Anterior cingulate cortex (tissue), 58 donors: ENCODE measurements around the gene IL3.
"Not testable (repeated sequence)": the region's sequence is repeated elsewhere in the genome, so short reads cannot be mapped to it uniquely, and the experiment has no call there.

Experiments
- DNase-seq, 58 donors: peaks; one replicate each; lab custom pipeline; 2025; lab: John Stamatoyannopoulos, UW

IL3 gene

DNA sequence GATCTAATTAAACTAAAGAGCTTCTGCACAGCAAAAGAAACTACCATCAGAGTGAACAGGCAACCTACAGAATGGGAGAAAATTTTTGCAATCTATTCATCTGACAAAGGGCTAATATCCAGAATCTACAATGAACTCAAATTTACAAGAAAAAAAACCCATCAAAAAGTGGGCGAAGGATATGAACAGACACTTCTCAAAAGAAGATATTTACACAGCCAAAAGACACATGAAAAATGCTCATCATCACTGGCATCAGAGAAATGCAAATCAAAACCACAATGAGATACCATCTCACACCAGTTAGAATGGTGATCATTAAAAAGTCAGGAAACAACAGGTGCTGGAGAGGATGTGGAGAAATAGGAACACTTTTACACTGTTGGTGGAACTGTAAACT, 48.0 kb downstream of the IL3 start:
- DNase-seq = not testable (repeated sequence)

DNA sequence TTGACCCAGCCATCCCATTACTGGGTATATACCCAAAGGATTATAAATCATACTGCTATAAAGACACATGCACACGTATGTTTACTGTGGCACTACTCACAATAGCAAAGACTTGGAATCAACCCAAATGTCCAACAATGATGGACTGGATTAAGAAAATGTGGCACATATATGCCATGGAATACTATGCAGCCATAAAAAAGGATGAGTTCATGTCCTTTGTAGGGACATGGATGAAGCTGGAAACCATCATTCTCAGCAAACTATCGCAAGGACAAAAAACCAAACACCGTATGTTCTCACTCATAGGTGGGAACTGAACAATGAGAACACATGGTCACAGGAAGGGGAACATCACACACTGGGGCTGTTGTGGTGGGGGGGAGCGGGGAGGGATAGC, 48.5 kb downstream of the IL3 start:
- not testable (repeated sequence) for DNase-seq

- no peak for DNase-seq
These were observed 49.1 kb downstream of the IL3 start for GRCh38 chr5:132109494-132110053.

GRCh38 chr5:132110195-132110594, 49.7 kb downstream of the IL3 start:
- no peak for DNase-seq

GRCh38 chr5:132110930-132111329, 50.5 kb downstream of the IL3 start:
- DNase-seq = no peak

DNA sequence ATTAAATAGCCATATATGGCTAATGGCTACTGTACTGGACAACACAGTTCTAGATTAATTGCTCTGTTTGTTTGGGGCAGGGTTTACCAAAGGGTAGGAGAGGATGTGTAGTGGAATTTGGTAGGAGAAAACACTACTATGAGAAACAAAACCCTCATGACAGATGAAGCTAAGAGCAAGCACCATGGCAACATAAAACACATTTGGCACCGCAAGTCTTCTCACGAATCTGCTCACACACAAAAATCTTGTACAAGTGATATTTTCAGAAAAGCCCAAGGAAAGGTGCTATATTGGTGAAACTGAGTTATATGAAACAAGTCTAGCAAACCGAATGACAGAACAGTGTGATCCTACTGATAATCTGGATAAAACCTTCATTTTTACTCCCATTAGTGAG, 51.7 kb downstream of the IL3 start:
- no peak for DNase-seq
